H1 (cell line): ENCODE measurements around the gene PTGDS. TPM values are rescaled to one million over a fixed set of nuclear protein-coding genes. Genes with fewer than 3 reads are reported as not detected.

Source experiments
- CTCF ChIA-PET: fragments of 300-600 bp; sonication (Branson Sonifier 250); formaldehyde crosslinking; loops from one replicate; lab custom pipeline; 2021; ENCODE audit not compliant: partially characterized antibody; lab: Charles Lee
- POLR2A ChIA-PET: fragments of 300-600 bp; sonication (Branson Sonifier 250); formaldehyde crosslinking; loops from one replicate; lab custom pipeline; 2021; ENCODE audit warnings: inconsistent platforms; ENCODE audit not compliant: partially characterized antibody; lab: Charles Lee
- DNase-seq, 2 experiments: peaks; one replicate each; pipeline versions ENCODE4 v3.0.0 to v3.0.0-alpha.2; 2010 to 2022; ENCODE audit warnings: low spot score in 2 of 2, low read depth in 1 of 2, mixed read lengths in 1 of 2
- FAIRE-seq: peaks from 2 replicates; lab custom pipeline; 2011; peaks lifted over from hg19 to GRCh38; lab: Jason Lieb, UNC
- H2AFZ ChIP-seq: 2 replicates; pipeline ENCODE4 v1.8.1; 2012; ENCODE audit warnings: low read length, inconsistent platforms
- H2AK5ac ChIP-seq: 2 replicates; pipeline ENCODE4 v1.6.1; 2013; ENCODE audit warnings: low read depth, low read length
- H2BK120ac ChIP-seq: replicated peaks from 2 replicates; pipeline ENCODE3; 2013; ENCODE audit warnings: low read depth, low read length, inconsistent platforms
- H2BK12ac ChIP-seq: 2 replicates; pipeline ENCODE4 v1.6.1; 2013; ENCODE audit warnings: low read depth, low read length
- H2BK15ac ChIP-seq: 2 replicates; pipeline ENCODE4 v1.6.1; 2013; ENCODE audit warnings: low read length
- H2BK20ac ChIP-seq: 2 replicates; pipeline ENCODE4 v1.6.1; 2013; ENCODE audit warnings: low read length
- H2BK5ac ChIP-seq: 2 replicates; pipeline ENCODE4 v1.6.1; 2013; ENCODE audit warnings: low read depth, low read length
- H3K14ac ChIP-seq: 2 replicates; pipeline ENCODE4 v1.6.1; 2013; ENCODE audit warnings: inconsistent platforms; ENCODE audit not compliant: insufficient read length
- H3K18ac ChIP-seq: 2 replicates; pipeline ENCODE4 v1.6.1; 2013; ENCODE audit warnings: low read length; ENCODE audit errors: extremely low read depth
- H3K23ac ChIP-seq: 2 replicates; pipeline ENCODE4 v1.6.1; 2013; ENCODE audit warnings: inconsistent platforms; ENCODE audit not compliant: insufficient read length
- H3K23me2 ChIP-seq: 2 replicates; pipeline ENCODE4 v1.6.1; 2013; ENCODE audit warnings: low read depth, low read length
- H3K27ac ChIP-seq: 2 replicates; pipeline ENCODE4 v1.6.1; 2011; ENCODE audit warnings: low read depth, low read length, inconsistent platforms
- H3K27me3 ChIP-seq, 4 experiments: replicated peaks in 1 of 4; 1 replicate in 1 of 4; 2 replicates in 3 of 4; pipeline versions ENCODE4 v1.6.1 to v1.8.1; 2011 to 2013; ENCODE audit warnings: low read length in 3 of 4, mild to moderate bottlenecking in 3 of 4, inconsistent platforms in 2 of 4, mixed read lengths in 2 of 4, moderate library complexity in 1 of 4; ENCODE audit not compliant: control insufficient read depth in 3 of 4, insufficient read depth in 3 of 4; ENCODE audit errors: extremely low read depth in 1 of 4
- H3K36me3 ChIP-seq, 4 experiments: 2 replicates each; pipeline versions ENCODE4 v1.6.1 to v1.8.1; 2011 to 2013; ENCODE audit warnings: mild to moderate bottlenecking in 4 of 4, low read length in 3 of 4, moderate library complexity in 2 of 4, control low read depth in 1 of 4, inconsistent platforms in 1 of 4; ENCODE audit not compliant: insufficient read depth in 4 of 4, control insufficient read depth in 2 of 4
- H3K4ac ChIP-seq: replicated peaks from 2 replicates; pipeline ENCODE3; 2013; ENCODE audit warnings: low read length, low read depth, mixed read lengths, inconsistent platforms; ENCODE audit not compliant: insufficient read length
- H3K4me1 ChIP-seq, 4 experiments: replicated peaks in 1 of 4; 1 replicate in 1 of 4; 2 replicates in 3 of 4; pipeline versions ENCODE4 v1.6.1 to v1.8.1; 2011 to 2013; ENCODE audit warnings: low read length in 3 of 4, inconsistent platforms in 2 of 4, mixed read lengths in 1 of 4; ENCODE audit not compliant: insufficient read depth in 4 of 4, control insufficient read depth in 3 of 4
- H3K4me2 ChIP-seq, 2 experiments: 2 replicates each; pipeline versions ENCODE4 v1.6.1 to v1.8.1; 2011 to 2013; ENCODE audit warnings: low read depth in 2 of 2, low read length in 2 of 2, control low read depth in 1 of 2, inconsistent platforms in 1 of 2, mild to moderate bottlenecking in 1 of 2; ENCODE audit not compliant: insufficient read depth in 1 of 2
- H3K4me3 ChIP-seq, 4 experiments: fragments of 200-600, 300-600 bp in 1 of 4; sonication (generic), shearing (Covaris generic), sonication (Bioruptor Twin) in 1 of 4; 2 replicates each; pipeline versions ENCODE4 v1.5.1 to v1.8.1; 2011 to 2016; ENCODE audit warnings: low read length in 4 of 4, low read depth in 3 of 4, control low read depth in 2 of 4, inconsistent platforms in 2 of 4, mild to moderate bottlenecking in 2 of 4, mixed read lengths in 1 of 4, moderate library complexity in 1 of 4; ENCODE audit not compliant: insufficient read depth in 2 of 4; ENCODE audit errors: extremely low read depth in 1 of 4
- H3K56ac ChIP-seq: replicated peaks from 2 replicates; pipeline ENCODE3; 2013; ENCODE audit warnings: low read depth, mild to moderate bottlenecking, mixed read lengths, low read length, inconsistent platforms; ENCODE audit not compliant: insufficient read length
- H3K79me1 ChIP-seq: 2 replicates; pipeline ENCODE4 v1.6.1; 2013; ENCODE audit warnings: low read depth, low read length, control low read depth
- H3K79me2 ChIP-seq, 2 experiments: 2 replicates each; pipeline versions ENCODE4 v1.6.1 to v1.8.1; 2012 to 2013; ENCODE audit warnings: low read length in 2 of 2, mild to moderate bottlenecking in 2 of 2, inconsistent platforms in 1 of 2; ENCODE audit not compliant: insufficient read depth in 2 of 2, control insufficient read depth in 1 of 2
- H3K9ac ChIP-seq, 4 experiments: replicated peaks in 1 of 4; 1 replicate in 1 of 4; 2 replicates in 3 of 4; pipeline versions ENCODE4 v1.6.1 to v1.8.1; 2011 to 2013; ENCODE audit warnings: low read depth in 3 of 4, low read length in 3 of 4, control low read depth in 2 of 4, mild to moderate bottlenecking in 2 of 4, moderate library complexity in 2 of 4, inconsistent platforms in 1 of 4; ENCODE audit errors: extremely low read depth in 1 of 4
- H3K9me3 ChIP-seq, 2 experiments: 2 replicates each; pipeline versions ENCODE4 v1.6.1 to v1.8.1; 2012 to 2013; ENCODE audit warnings: mild to moderate bottlenecking in 2 of 2, moderate library complexity in 2 of 2, control low read depth in 1 of 2, inconsistent platforms in 1 of 2, low read depth in 1 of 2, low read length in 1 of 2, mixed read lengths in 1 of 2; ENCODE audit not compliant: insufficient read depth in 2 of 2
- H4K20me1 ChIP-seq, 2 experiments: replicated peaks in 1 of 2; 2 replicates each; pipeline versions ENCODE3 to v1.8.1; 2011 to 2013; ENCODE audit warnings: inconsistent platforms in 2 of 2, low read length in 2 of 2, mild to moderate bottlenecking in 1 of 2; ENCODE audit not compliant: insufficient read depth in 2 of 2, control insufficient read depth in 1 of 2
- H4K5ac ChIP-seq: 2 replicates; pipeline ENCODE4 v1.6.1; 2013; ENCODE audit warnings: low read length, low read depth, mixed read lengths, inconsistent platforms; ENCODE audit not compliant: insufficient read length
- H4K8ac ChIP-seq: 2 replicates; pipeline ENCODE4 v1.8.0; 2013; ENCODE audit warnings: mild to moderate bottlenecking, moderate library complexity, low read length, inconsistent platforms; ENCODE audit not compliant: insufficient read depth; ENCODE audit errors: extremely low read depth
- H4K91ac ChIP-seq: replicated peaks from 2 replicates; pipeline ENCODE3; 2013; ENCODE audit warnings: low read length, mixed read lengths, inconsistent platforms; ENCODE audit not compliant: insufficient read length
- ASH2L ChIP-seq: fragments of 200-600, 300-600 bp; sonication (generic); IDR thresholded peaks from one replicate; pipeline ENCODE4 v1.7.1; 2017; ENCODE audit warnings: low read length
- BRCA1 ChIP-seq: IDR thresholded peaks from 2 replicates; pipeline ENCODE4 v1.6.1; 2012; ENCODE audit warnings: low read depth, low read length, improper control_type of control experiment
- CHD1 ChIP-seq: IDR thresholded peaks from 2 replicates; pipeline ENCODE4 v1.6.1; 2012; ENCODE audit warnings: low read depth, low read length, improper control_type of control experiment
- CHD2 ChIP-seq: IDR thresholded peaks from 2 replicates; pipeline ENCODE4 v1.6.1; 2012; ENCODE audit warnings: low read length, improper control_type of control experiment
- EGR1 ChIP-seq: IDR thresholded peaks from 2 replicates; pipeline ENCODE4 v1.6.1; 2011; ENCODE audit warnings: low read depth, low read length, borderline replicate concordance
- EZH2 ChIP-seq: fragments of 200-600 bp; sonication (generic); IDR thresholded peaks from 2 replicates; pipeline ENCODE4 v1.7.1; 2012; ENCODE audit warnings: low read depth, mild to moderate bottlenecking, moderate library complexity, low read length, inconsistent platforms; ENCODE audit not compliant: severe bottlenecking
- GTF2F1 ChIP-seq: IDR thresholded peaks from 2 replicates; pipeline ENCODE4 v1.6.1; 2012; ENCODE audit warnings: low read depth, low read length, improper control_type of control experiment, borderline replicate concordance
- HDAC2 ChIP-seq, 2 experiments: fragments of 300-600 bp in 1 of 2; sonication (generic) in 1 of 2; IDR thresholded peaks; 2 replicates each; pipeline ENCODE4 v1.6.1; 2011 to 2012; ENCODE audit warnings: low read depth in 2 of 2, low read length in 2 of 2, mild to moderate bottlenecking in 2 of 2, moderate library complexity in 2 of 2, borderline replicate concordance in 1 of 2, inconsistent platforms in 1 of 2
- RAD21 ChIP-seq, 2 experiments: IDR thresholded peaks in 1 of 2; conservative IDR thresholded peaks in 1 of 2; 2 replicates each; pipeline ENCODE4 v1.6.1; 2011; ENCODE audit warnings: low read depth in 2 of 2, low read length in 2 of 2, improper control_type of control experiment in 1 of 2, inconsistent platforms in 1 of 2, mild to moderate bottlenecking in 1 of 2, moderate library complexity in 1 of 2
- RFX5 ChIP-seq: IDR thresholded peaks from 2 replicates; pipeline ENCODE4 v1.6.1; 2011; ENCODE audit warnings: low read depth, low read length, improper control_type of control experiment, borderline replicate concordance
- SIX5 ChIP-seq: IDR thresholded peaks from 2 replicates; pipeline ENCODE4 v1.6.1; 2011; ENCODE audit warnings: mild to moderate bottlenecking, low read depth, low read length
- SRF ChIP-seq: IDR thresholded peaks from 2 replicates; pipeline ENCODE4 v1.6.1; 2011; ENCODE audit warnings: mild to moderate bottlenecking, low read depth, low read length, moderate library complexity
- YY1 ChIP-seq: IDR thresholded peaks from 2 replicates; pipeline ENCODE4 v1.6.1; 2011; ENCODE audit warnings: low read depth, mild to moderate bottlenecking, low read length
- WGBS, 2 experiments: shearing (Covaris generic) in 1 of 2; methylation state at CpG; one replicate each; pipeline versions ENCODE4 v1.1.6 to v1.1.7; 2013 to 2015; ENCODE audit warnings: low lambda C conversion rate in 2 of 2, mixed read lengths in 2 of 2, inconsistent platforms in 1 of 2, low coverage in 1 of 2, missing lambda C conversion rate in 1 of 2; ENCODE audit not compliant: insufficient replicate concordance in 2 of 2, insufficient coverage in 1 of 2, insufficient read length in 1 of 2; ENCODE audit errors: extremely low coverage in 1 of 2, missing lambda C conversion rate in 1 of 2; 5-methylcytosine and 5-hydroxymethylcytosine counted together
- polyA plus RNA-seq, 7 experiments: library from polyadenylated mRNA; depleted of rRNA in 3 of 7; stranded (reverse) in 5 of 7; unstranded in 2 of 7; fragments of >200 nt in 5 of 7; fragments of 200-250 nt in 2 of 7; gene quantifications; 1 replicate in 5 of 7; 2 replicates in 1 of 7; 4 replicates in 1 of 7; pipeline versions ENCODE4 v1.2.1 to v1.2.3, GENCODE V29; 2011 to 2013; ENCODE audit warnings: missing spikeins in 2 of 7, mixed read lengths in 2 of 7
- total RNA-seq: library from RNA; stranded (reverse); fragmentation: NEBNext Ultra II Directional; extraction: Animal tissue kit (Norgen Biotek cat#: 25700); gene quantifications from 2 replicates; pipeline ENCODE4 v1.2.1, GENCODE V29; 2021

Gene PTGDS
- total and polyA plus RNA-seq, 2 of the 8 experiments (the other 6 are each of a cell fraction or from before 2014, with no cell fraction given) = 1.7 to 2.3 TPM

- Histone ChIP-seq H4K5ac (no peak overlapping the region), H3K79me2 (no peaks in the 10 kb centered on the region), H2AK5ac (0 out of 2 replicates have a peak overlapping the region, but pooled peaks have one; percentile 60), H2BK20ac (no peak overlapping the region), H3K9me3 (peaks cover 6% of the 10 kb centered on the region in 2 experiments; a peak in 2 of 4 replicates), H3K36me3 (peaks cover 0 to 2% (median 0%) of the 10 kb centered on the region in 4 experiments; a peak in 1 of 8 replicates), H2AFZ (no peak overlapping the region), H3K23ac (no peak overlapping the region), H2BK5ac (no peak overlapping the region), H3K27me3 (peaks cover 5 to 30% (median 25%) of the 10 kb centered on the region in 4 experiments), H3K56ac (no peak overlapping the region), H2BK12ac (no peak overlapping the region), H3K79me1 (no peaks in the 10 kb centered on the region), H3K18ac (no peak overlapping the region), H3K4me2 (no peak overlapping the region), H3K9ac (no peak overlapping the region), H4K91ac (no peak overlapping the region), H3K23me2 (peaks cover 9% of the 10 kb centered on the region), H2BK120ac (no peak overlapping the region), H4K8ac (no peak overlapping the region), H3K27ac (no peak overlapping the region), H2BK15ac (peak overlapping the region; percentile 29; the same call in 1 of the 2 replicates), H3K4ac (no peak overlapping the region), H3K4me3 (no peak overlapping the region), H3K4me1 (peaks cover 0 to 5% (median 2%) of the 10 kb centered on the region in 4 experiments; a peak in 4 of 7 replicates), H4K20me1 (peaks cover 0 to 2% of the 10 kb centered on the region in 2 experiments), H3K14ac (no peak overlapping the region)
- FAIRE-seq (no peak), DNase-seq (no peak)
- ChIA-PET POLR2A (no interaction called here), CTCF (interaction anchor here (0.6 to 6.3 kb wide), 5 partner anchors 9 to 77 kb away, joined by 3 to 31 read pairs (median 15); partner anchors contain the start of gene ABCA2)
- WGBS, 2 experiments = 85% methylated on average over 10 of the region's 10 CpGs; no CpG with 5 or more reads in 1 of the 2 experiments
- TF ChIP-seq RFX5 = no peak
- no peak for TF ChIP-seq HDAC2 (IDR thresholded peaks at IDR 0.05; ENCODE audit: borderline replicate concordance in 1 of 2, low read depth in 2 of 2, low read length in 2 of 2)
- no peak for TF ChIP-seq SRF
- no peak for TF ChIP-seq CHD1
- no peak for TF ChIP-seq RAD21 (IDR thresholded peaks at IDR 0.05 in 1 of 2, conservative IDR thresholded peaks at IDR 0.05 in 1 of 2; ENCODE audit: low read depth in 2 of 2, low read length in 2 of 2)
- TF ChIP-seq GTF2F1 = no peak
- no peak for TF ChIP-seq EGR1
- no peak for TF ChIP-seq YY1
- TF ChIP-seq CHD2 = no peak
- TF ChIP-seq EZH2 = no peak
- TF ChIP-seq BRCA1 = no peak
- no peak for TF ChIP-seq SIX5
- TF ChIP-seq ASH2L = no peak
Observed at GRCh38 chr9:136990242-136990911, 13.1 kb downstream of the PTGDS start.
